Measurements from ENCODE around the gene LCP2. TPM values are rescaled to one million over a fixed set of nuclear protein-coding genes. Genes with fewer than 3 reads are reported as not detected.
A peak's percentile ranks its signal among the peaks of the same experiment; 100 is the strongest.

LCP2 gene
- total RNA-seq, 1 donor from 2014 or later, result 83.1 TPM

- H3K4me1 ChIP-seq, result peaks cover 28% of the 10 kb centered on the region
- intact Hi-C loops (cut with DNase I), result no loop called here
- no peak for DNase-seq
Observed at GRCh38 chr5:170301981-170302652, 4.5 kb upstream of the LCP2 start.

GRCh38 chr5:170301149-170301548 is 3.6 kb upstream of the LCP2 start:
- peaks cover 26% of the 10 kb centered on the region for H3K4me1 ChIP-seq
- H3K27ac ChIP-seq, result peak overlapping the region; percentile 26
- H3K27me3 ChIP-seq, result no peaks in the 10 kb centered on the region
- no peaks in the 10 kb centered on the region for H3K36me3 ChIP-seq
- intact Hi-C loops (cut with DNase I), result no loop called here
- ATAC-seq, result no peak
- no peak overlapping the region for H3K4me3 ChIP-seq
- DNase-seq, result no peak
- no peaks in the 10 kb centered on the region for H3K9me3 ChIP-seq
- no peak for TF ChIP-seq CTCF (IDR thresholded peaks at IDR 0.05)

More at GRCh38 chr5:170301981-170302652, 4.5 kb upstream of the LCP2 start:
- Histone ChIP-seq H3K27ac (peak overlapping the region; percentile 42), H3K9me3 (no peaks in the 10 kb centered on the region), H3K27me3 (no peaks in the 10 kb centered on the region), H3K4me3 (no peak overlapping the region), H3K36me3 (no peaks in the 10 kb centered on the region)
- no peak for TF ChIP-seq CTCF (IDR thresholded peaks at IDR 0.05)
- no peak for ATAC-seq

- Histone ChIP-seq H3K4me1 (peaks cover 26% of the 10 kb centered on the region), H3K4me3 (no peak overlapping the region), H3K36me3 (no peaks in the 10 kb centered on the region), H3K9me3 (no peaks in the 10 kb centered on the region), H3K27ac (peak overlapping the region; percentile 26), H3K27me3 (no peaks in the 10 kb centered on the region)
- DNase-seq, result no peak
- intact Hi-C loops (cut with DNase I), result no loop called here
- ATAC-seq, result peak; percentile 49
- no peak for TF ChIP-seq CTCF (IDR thresholded peaks at IDR 0.05)
Observed at GRCh38 chr5:170300361-170301013, 2.9 kb upstream of the LCP2 start.

GRCh38 chr5:170296935-170297588 is 515 bp downstream of the LCP2 start:
- Histone ChIP-seq H3K4me1 (peaks cover 26% of the 10 kb centered on the region), H3K27ac (peak overlapping the region; percentile 92), H3K27me3 (no peaks in the 10 kb centered on the region), H3K9me3 (no peaks in the 10 kb centered on the region), H3K36me3 (peaks cover 11% of the 10 kb centered on the region), H3K4me3 (peak overlapping the region; percentile 66)
- no peak for TF ChIP-seq CTCF (IDR thresholded peaks at IDR 0.05)
- no peak for DNase-seq
- peak; percentile 53 for ATAC-seq
- intact Hi-C loops (cut with DNase I), result no loop called here

GRCh38 chr5:170296036-170296934 is 1.3 kb downstream of the LCP2 start:
- Histone ChIP-seq H3K36me3 (peaks cover 18% of the 10 kb centered on the region), H3K27ac (peak overlapping the region; percentile 92), H3K4me3 (peak overlapping the region; percentile 66), H3K9me3 (no peaks in the 10 kb centered on the region), H3K27me3 (no peaks in the 10 kb centered on the region), H3K4me1 (peaks cover 31% of the 10 kb centered on the region)
- intact Hi-C loops (cut with DNase I), result no loop called here
- DNase-seq (no peak), ATAC-seq (peak; percentile 33)
- TF ChIP-seq CTCF (IDR thresholded peaks at IDR 0.05), result no peak
